Trophoblast cell (in vitro differentiated cells and primary cell): ENCODE data around the gene LSM3.

Source experiments
- DNase-seq, 2 donors: peaks; one replicate each; pipeline ENCODE4 v3.0.0-alpha.2; 2016
- H2AFZ ChIP-seq: 2 replicates; pipeline ENCODE4 v1.6.1; 2013; ENCODE audit warnings: low read length, moderate library complexity, mild to moderate bottlenecking; ENCODE audit not compliant: insufficient read depth, poor library complexity
- H2AK5ac ChIP-seq: 2 replicates; pipeline ENCODE4 v1.6.1; 2013; ENCODE audit warnings: mild to moderate bottlenecking, low read length
- H2BK120ac ChIP-seq: 2 replicates; pipeline ENCODE4 v1.6.1; 2013; ENCODE audit warnings: low read length, mild to moderate bottlenecking, moderate library complexity; ENCODE audit not compliant: insufficient read depth, poor library complexity
- H2BK12ac ChIP-seq: 2 replicates; pipeline ENCODE4 v1.6.1; 2013; ENCODE audit warnings: mild to moderate bottlenecking, low read length, moderate library complexity
- H2BK5ac ChIP-seq: 2 replicates; pipeline ENCODE4 v1.6.1; 2013; ENCODE audit warnings: low read length, low read depth, moderate library complexity, mild to moderate bottlenecking; ENCODE audit not compliant: poor library complexity
- H3K14ac ChIP-seq: 2 replicates; pipeline ENCODE4 v1.6.1; 2013; ENCODE audit warnings: mild to moderate bottlenecking, low read length
- H3K18ac ChIP-seq: 2 replicates; pipeline ENCODE4 v1.6.1; 2013; ENCODE audit warnings: mild to moderate bottlenecking, low read length
- H3K23ac ChIP-seq: 2 replicates; pipeline ENCODE4 v1.6.1; 2013; ENCODE audit warnings: low read length
- H3K27ac ChIP-seq: 2 replicates; pipeline ENCODE4 v1.5.1; 2013; ENCODE audit warnings: low read depth, mild to moderate bottlenecking, inconsistent platforms, low read length, moderate library complexity
- H3K27me3 ChIP-seq: 2 replicates; pipeline ENCODE4 v1.6.1; 2013; ENCODE audit warnings: inconsistent platforms, mild to moderate bottlenecking, low read length, moderate library complexity; ENCODE audit not compliant: insufficient read depth
- H3K36me3 ChIP-seq, 2 experiments: 1 replicate in 1 of 2; 2 replicates in 1 of 2; pipeline ENCODE4 v1.6.1; 2013; ENCODE audit warnings: low read length in 2 of 2, mild to moderate bottlenecking in 2 of 2, moderate library complexity in 1 of 2; ENCODE audit not compliant: insufficient read depth in 2 of 2, control insufficient read depth in 1 of 2
- H3K4ac ChIP-seq: 2 replicates; pipeline ENCODE4 v1.6.1; 2013; ENCODE audit warnings: low read depth, mild to moderate bottlenecking, low read length, moderate library complexity
- H3K4me1 ChIP-seq, 2 experiments: 1 replicate in 1 of 2; 2 replicates in 1 of 2; pipeline ENCODE4 v1.6.1; 2013; ENCODE audit warnings: low read length in 2 of 2, mild to moderate bottlenecking in 2 of 2, moderate library complexity in 1 of 2; ENCODE audit not compliant: insufficient read depth in 2 of 2, control insufficient read depth in 1 of 2
- H3K4me2 ChIP-seq: 2 replicates; pipeline ENCODE4 v1.6.1; 2013; ENCODE audit warnings: inconsistent platforms, mild to moderate bottlenecking, low read length, moderate library complexity
- H3K4me3 ChIP-seq: 2 replicates; pipeline ENCODE4 v1.5.1; 2013; ENCODE audit warnings: mild to moderate bottlenecking, low read depth, low read length, inconsistent platforms
- H3K79me1 ChIP-seq: one replicate; pipeline ENCODE4 v1.6.1; 2013; ENCODE audit warnings: low read length
- H3K79me2 ChIP-seq: 2 replicates; pipeline ENCODE4 v1.6.1; 2013; ENCODE audit warnings: low read length, mild to moderate bottlenecking; ENCODE audit not compliant: control insufficient read depth, insufficient read depth, poor library complexity
- H3K9ac ChIP-seq: 2 replicates; pipeline ENCODE4 v1.6.1; 2013; ENCODE audit warnings: mild to moderate bottlenecking, low read length
- H3K9me3 ChIP-seq: 2 replicates; pipeline ENCODE4 v1.6.1; 2013; ENCODE audit warnings: low read depth, mild to moderate bottlenecking, control low read depth, inconsistent platforms, low read length; ENCODE audit not compliant: insufficient read depth
- H4K12ac ChIP-seq: 2 replicates; pipeline ENCODE4 v1.6.1; 2013; ENCODE audit warnings: low read depth, mild to moderate bottlenecking, low read length, moderate library complexity
- H4K8ac ChIP-seq: 2 replicates; pipeline ENCODE4 v1.6.1; 2013; ENCODE audit warnings: low read depth, mild to moderate bottlenecking, low read length, moderate library complexity
- H4K91ac ChIP-seq: one replicate; pipeline ENCODE4 v1.6.1; 2013; ENCODE audit warnings: low read depth, mild to moderate bottlenecking, low read length, moderate library complexity
- WGBS: extraction: QIAGEN DNeasy Blood & Tissue Kit; methylation state at CpG from one replicate; pipeline ENCODE4 v1.1.7; 2013; ENCODE audit warnings: missing lambda C conversion rate; ENCODE audit not compliant: insufficient read length, insufficient coverage; ENCODE audit errors: extremely low coverage; 5-methylcytosine and 5-hydroxymethylcytosine counted together

Gene LSM3

DNA sequence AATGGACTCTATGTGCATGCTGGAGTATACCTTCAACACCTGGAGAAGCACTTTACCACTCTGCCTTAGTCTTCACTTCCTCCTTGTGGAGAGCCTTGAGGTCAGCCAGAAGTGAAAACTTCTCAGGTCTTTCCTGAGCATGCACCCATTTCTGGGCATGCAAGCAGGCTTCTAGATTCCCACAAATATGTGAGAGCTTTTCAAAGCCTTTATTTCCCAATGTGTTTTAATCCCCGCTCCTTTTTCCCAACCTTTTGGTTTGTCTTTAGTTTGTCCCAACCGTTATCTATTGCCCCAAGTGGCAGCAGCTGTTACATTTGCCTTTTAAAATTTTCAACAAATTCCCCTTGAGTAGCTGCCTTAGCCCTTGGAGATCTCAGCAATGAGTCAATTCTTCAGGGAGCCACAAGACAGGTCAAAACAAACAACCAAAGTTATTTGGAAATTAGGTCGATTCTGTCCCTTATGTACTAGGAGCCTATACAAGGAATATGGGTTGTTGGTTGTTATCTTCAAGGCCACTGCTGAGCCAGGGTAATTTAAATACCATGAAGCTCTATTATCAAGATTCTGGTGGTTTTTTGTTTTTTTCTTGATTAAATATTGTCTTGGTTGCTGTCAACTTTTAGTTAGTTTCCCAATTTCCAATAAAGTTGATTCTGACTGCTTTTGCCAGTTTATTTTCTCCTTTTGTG lies 44.4 kb downstream of the LSM3 start:
- WGBS, result no CpG with 5 or more reads among the region's 3 CpGs

DNA sequence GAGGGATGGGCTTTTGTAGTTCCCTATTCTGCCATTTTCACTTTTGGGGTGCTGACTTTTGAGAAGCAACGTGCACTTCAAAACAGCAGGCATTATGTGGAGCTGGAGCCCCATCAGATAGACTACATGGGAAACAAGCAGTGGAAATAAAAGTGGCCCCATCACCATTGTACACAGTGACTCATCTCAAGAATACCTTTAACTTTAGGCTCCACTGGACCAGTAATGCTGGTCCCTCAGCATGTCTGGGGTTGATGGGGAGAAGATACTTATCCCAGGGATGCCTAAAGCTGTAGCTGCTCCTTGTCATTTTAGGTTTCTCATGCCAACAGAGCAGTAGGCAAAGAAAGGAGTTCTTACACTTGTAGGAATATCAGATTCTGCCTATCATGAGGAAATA lies 45.0 kb downstream of the LSM3 start:
- Histone ChIP-seq H2BK120ac (peak overlapping the region; percentile 97), H3K18ac (peak overlapping the region; percentile 97), H3K9me3 (no peaks in the 10 kb centered on the region), H2BK5ac (peak overlapping the region; percentile 98), H3K27ac (peak overlapping the region; percentile 99), H4K12ac (peak overlapping the region; percentile 87), H3K9ac (no peak overlapping the region), H3K23ac (no peak overlapping the region), H3K36me3 (no peaks in the 10 kb centered on the region), H3K4me3 (no peak overlapping the region), H2AFZ (peak overlapping the region; percentile 30), H3K4me2 (no peak overlapping the region), H2BK12ac (peak overlapping the region; percentile 99), H3K79me1 (peaks cover 45% of the 10 kb centered on the region), H3K4ac (peak overlapping the region; percentile 91), H3K27me3 (no peaks in the 10 kb centered on the region), H3K79me2 (peaks cover 11% of the 10 kb centered on the region), H4K8ac (peak overlapping the region; percentile 96), H3K14ac (peak overlapping the region; percentile 95), H2AK5ac (peak overlapping the region; percentile 97), H4K91ac (peak overlapping the region; percentile 99), H3K4me1 (peaks cover 20 to 37% of the 10 kb centered on the region in 2 experiments)
- peak in 1 of 2 donors; percentile 72 for DNase-seq
- WGBS, result no CpG with 5 or more reads among the region's 1 CpG

More for the DNA sequence above, 44.4 kb downstream of the LSM3 start:
- H2AFZ ChIP-seq, result no peak overlapping the region
- peak overlapping the region; percentile 96 for H4K8ac ChIP-seq
- no peaks in the 10 kb centered on the region for H3K36me3 ChIP-seq
- no peak overlapping the region for H4K12ac ChIP-seq
- H3K9me3 ChIP-seq, result no peaks in the 10 kb centered on the region
- no peak overlapping the region for H3K9ac ChIP-seq
- DNase-seq, result no peak
- no peak overlapping the region for H3K4me3 ChIP-seq
- H2BK120ac ChIP-seq, result peak overlapping the region; percentile 97
- peak overlapping the region; percentile 97 for H2AK5ac ChIP-seq
- H3K18ac ChIP-seq, result peak overlapping the region; percentile 84
- H2BK12ac ChIP-seq, result peak overlapping the region; percentile 99
- H3K4me1 ChIP-seq, result peaks cover 18 to 35% of the 10 kb centered on the region in 2 experiments
- no peak overlapping the region for H3K23ac ChIP-seq
- H3K4me2 ChIP-seq, result no peak overlapping the region
- H3K79me2 ChIP-seq, result peaks cover 10% of the 10 kb centered on the region
- H2BK5ac ChIP-seq, result peak overlapping the region; percentile 98
- H3K27me3 ChIP-seq, result no peaks in the 10 kb centered on the region
- peak overlapping the region; percentile 91 for H3K4ac ChIP-seq
- peak overlapping the region; percentile 95 for H3K14ac ChIP-seq
- H3K27ac ChIP-seq, result peak overlapping the region; percentile 99
- peaks cover 42% of the 10 kb centered on the region for H3K79me1 ChIP-seq
- H4K91ac ChIP-seq, result peak overlapping the region; percentile 99

GRCh38 chr3:14224895-14225294 lies 46.3 kb downstream of the LSM3 start:
- Histone ChIP-seq H2BK5ac (peak overlapping the region; percentile 98), H3K79me2 (peaks cover 12% of the 10 kb centered on the region), H3K23ac (no peak overlapping the region), H3K9me3 (no peaks in the 10 kb centered on the region), H3K4me1 (peaks cover 23 to 42% of the 10 kb centered on the region in 2 experiments), H3K4me2 (peak overlapping the region; percentile 46), H3K36me3 (no peaks in the 10 kb centered on the region), H3K9ac (no peak overlapping the region), H3K79me1 (peaks cover 54% of the 10 kb centered on the region), H4K91ac (peak overlapping the region; percentile 99), H2BK12ac (peak overlapping the region; percentile 96), H2AFZ (no peak overlapping the region), H3K14ac (peak overlapping the region; percentile 95), H3K27ac (peak overlapping the region; percentile 99), H3K4me3 (no peak overlapping the region), H4K8ac (peak overlapping the region; percentile 87), H3K27me3 (no peaks in the 10 kb centered on the region), H4K12ac (peak overlapping the region; percentile 55), H3K18ac (peak overlapping the region; percentile 97), H2BK120ac (peak overlapping the region; percentile 97), H3K4ac (peak overlapping the region; percentile 83), H2AK5ac (peak overlapping the region; percentile 95)
- no CpG with 5 or more reads among the region's 6 CpGs for whole genome bisulfite sequencing
- peak; percentile 85 to 88 for DNase-seq

- peak overlapping the region; percentile 41 for H3K4ac ChIP-seq
- peak overlapping the region; percentile 46 for H3K4me2 ChIP-seq
- H4K12ac ChIP-seq, result no peak overlapping the region
- H2AK5ac ChIP-seq, result no peak overlapping the region
- H2AFZ ChIP-seq, result no peak overlapping the region
- peak overlapping the region; percentile 91 for H4K91ac ChIP-seq
- DNase-seq, result peak in 1 of 2 donors; percentile 27
- peak overlapping the region; percentile 63 for H3K14ac ChIP-seq
- H3K9me3 ChIP-seq, result no peaks in the 10 kb centered on the region
- H3K4me3 ChIP-seq, result no peak overlapping the region
- H4K8ac ChIP-seq, result peak overlapping the region; percentile 47
- no peaks in the 10 kb centered on the region for H3K27me3 ChIP-seq
- peak overlapping the region; percentile 71 for H2BK120ac ChIP-seq
- H3K79me1 ChIP-seq, result peaks cover 59% of the 10 kb centered on the region
- no peaks in the 10 kb centered on the region for H3K36me3 ChIP-seq
- peaks cover 12% of the 10 kb centered on the region for H3K79me2 ChIP-seq
- H3K18ac ChIP-seq, result peak overlapping the region; percentile 39
- WGBS, result no CpG with 5 or more reads among the region's 9 CpGs
- H3K9ac ChIP-seq, result peak overlapping the region; percentile 11
- no peak overlapping the region for H3K23ac ChIP-seq
- H3K27ac ChIP-seq, result peak overlapping the region; percentile 96
- H2BK5ac ChIP-seq, result peak overlapping the region; percentile 88
- peaks cover 26 to 46% of the 10 kb centered on the region in 2 experiments for H3K4me1 ChIP-seq
- peak overlapping the region; percentile 83 for H2BK12ac ChIP-seq
These were observed 46.8 kb downstream of the LSM3 start for GRCh38 chr3:14225421-14225820.
